Measurements from ENCODE around the gene KIF3B. TPM values are rescaled to one million over a fixed set of nuclear protein-coding genes. Genes with fewer than 3 reads are reported as not detected.

The KIF3B gene
- total and polyA plus RNA-seq, 2 of the 13 experiments (the other 11 are each of a cell fraction or from before 2014, with no cell fraction given) = 23.6 to 28.8 TPM

GRCh38 chr20:32354592-32355416, 77.4 kb downstream of the KIF3B start (continued):
- TF ChIP-seq CREB1 (IDR thresholded peaks at IDR 0.05) (no peak), CREB1 (CRISPR knock-in tag; IDR thresholded peaks at IDR 0.05) (0 out of 2 replicates have a peak, but pooled peaks have one; percentile 25), ZNF850 (CRISPR knock-in tag; conservative IDR thresholded peaks at IDR 0.05) (no peak), ZNF513 (CRISPR knock-in tag; conservative IDR thresholded peaks at IDR 0.05) (no peak), ZSCAN29 (CRISPR knock-in tag; conservative IDR thresholded peaks at IDR 0.05) (no peak), YEATS4 (CRISPR knock-in tag; IDR thresholded peaks at IDR 0.05; ENCODE audit: borderline replicate concordance) (no peak), ZNF253 (CRISPR knock-in tag; IDR thresholded peaks at IDR 0.05; ENCODE audit: borderline replicate concordance) (no peak), BCL6 (CRISPR knock-in tag; IDR thresholded peaks at IDR 0.05) (peak; percentile 46), KMT2A (CRISPR knock-in tag; IDR thresholded peaks at IDR 0.05) (0 out of 2 replicates have a peak, but pooled peaks have one; percentile 53), DZIP1 (CRISPR knock-in tag; IDR thresholded peaks at IDR 0.05) (no peak), PHF5A (CRISPR knock-in tag; IDR thresholded peaks at IDR 0.05; ENCODE audit: low read depth, unreplicated experiment) (no peak), MYNN (CRISPR knock-in tag; IDR thresholded peaks at IDR 0.05; ENCODE audit: low read depth) (no peak), ZNF496 (CRISPR knock-in tag; IDR thresholded peaks at IDR 0.05; ENCODE audit: insufficient replicate concordance) (no peak), CEBPG (CRISPR knock-in tag; IDR thresholded peaks at IDR 0.05) (peak; percentile 77), HDAC6 (IDR thresholded peaks at IDR 0.05; ENCODE audit: low read depth, low read length) (no peak), SMARCE1 (IDR thresholded peaks at IDR 0.05; ENCODE audit: borderline replicate concordance) (no peak), NR1H2 (CRISPR knock-in tag; IDR thresholded peaks at IDR 0.05; ENCODE audit: borderline replicate concordance, low read depth) (no peak), DBP (CRISPR knock-in tag; IDR thresholded peaks at IDR 0.05; ENCODE audit: not compliant biosample characterization) (no peak), SKI (IDR thresholded peaks at IDR 0.05; ENCODE audit: partially characterized antibody) (peak; percentile 11), ZNF446 (CRISPR knock-in tag; IDR thresholded peaks at IDR 0.05) (no peak), U2AF1 (optimal IDR thresholded peaks at IDR 0.05; ENCODE audit: low read depth, low read length) (no peak), RXRB (CRISPR knock-in tag; IDR thresholded peaks at IDR 0.05; ENCODE audit: borderline replicate concordance) (peak; percentile 60), ZNF292 (CRISPR knock-in tag; IDR thresholded peaks at IDR 0.05; ENCODE audit: borderline replicate concordance, low read depth) (peak; percentile 84; the same call in 1 of the 2 replicates), ZNF367 (CRISPR knock-in tag; IDR thresholded peaks at IDR 0.05; ENCODE audit: borderline replicate concordance) (no peak)
- TF ChIP-seq, protein P1, sequence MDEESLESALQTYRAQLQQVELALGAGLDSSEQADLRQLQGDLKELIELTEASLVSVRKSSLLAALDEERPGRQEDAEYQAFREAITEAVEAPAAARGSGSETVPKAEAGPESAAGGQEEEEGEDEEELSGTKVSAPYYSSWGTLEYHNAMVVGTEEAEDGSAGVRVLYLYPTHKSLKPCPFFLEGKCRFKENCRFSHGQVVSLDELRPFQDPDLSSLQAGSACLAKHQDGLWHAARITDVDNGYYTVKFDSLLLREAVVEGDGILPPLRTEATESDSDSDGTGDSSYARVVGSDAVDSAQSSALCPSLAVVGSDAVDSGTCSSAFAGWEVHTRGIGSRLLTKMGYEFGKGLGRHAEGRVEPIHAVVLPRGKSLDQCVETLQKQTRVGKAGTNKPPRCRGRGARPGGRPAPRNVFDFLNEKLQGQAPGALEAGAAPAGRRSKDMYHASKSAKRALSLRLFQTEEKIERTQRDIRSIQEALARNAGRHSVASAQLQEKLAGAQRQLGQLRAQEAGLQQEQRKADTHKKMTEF (CRISPR knock-in tag; IDR thresholded peaks at IDR 0.05) = peak; percentile 79
